Endothelial cell of umbilical vein (primary cell): ENCODE data around the gene ACAA1.

ENCODE experiments used
- EZH2 ChIP-seq: IDR thresholded peaks from 2 replicates; pipeline ENCODE4 v1.6.1; 2012; ENCODE audit warnings: borderline replicate concordance, low read depth, mild to moderate bottlenecking, moderate library complexity, low read length, inconsistent platforms; ENCODE audit not compliant: severe bottlenecking
- JUN ChIP-seq: IDR thresholded peaks from 2 replicates; pipeline ENCODE4 v1.6.1; 2011; ENCODE audit warnings: borderline replicate concordance, low read depth; ENCODE audit not compliant: insufficient read length, insufficient read depth
- POLR2A ChIP-seq: IDR thresholded peaks from 2 replicates; pipeline ENCODE4 v1.6.1; 2012; ENCODE audit warnings: low read depth, mild to moderate bottlenecking, control low read depth, low read length
- POLR2AphosphoS5 ChIP-seq: IDR thresholded peaks from 2 replicates; pipeline ENCODE4 v1.6.1; 2012; ENCODE audit warnings: low read depth, mild to moderate bottlenecking, control low read depth, low read length, moderate library complexity; ENCODE audit not compliant: insufficient read depth
- TF ChIP-seq, protein P1 (sequence below), 2 donors: IDR thresholded peaks; 1 replicate in 1 of 2; 2 replicates in 1 of 2; pipeline ENCODE4 v1.5.1; 2011; ENCODE audit warnings: low read length in 2 of 2, mild to moderate bottlenecking in 2 of 2, moderate library complexity in 2 of 2, control low read depth in 1 of 2, inconsistent platforms in 1 of 2, low read depth in 1 of 2; ENCODE audit not compliant: insufficient read depth in 1 of 2; ENCODE audit errors: extremely low read depth in 1 of 2
- TF ChIP-seq, protein P2 (sequence below): IDR thresholded peaks from 2 replicates; pipeline ENCODE4 v1.6.1; 2011; ENCODE audit not compliant: insufficient read depth, insufficient read length

DNA sequence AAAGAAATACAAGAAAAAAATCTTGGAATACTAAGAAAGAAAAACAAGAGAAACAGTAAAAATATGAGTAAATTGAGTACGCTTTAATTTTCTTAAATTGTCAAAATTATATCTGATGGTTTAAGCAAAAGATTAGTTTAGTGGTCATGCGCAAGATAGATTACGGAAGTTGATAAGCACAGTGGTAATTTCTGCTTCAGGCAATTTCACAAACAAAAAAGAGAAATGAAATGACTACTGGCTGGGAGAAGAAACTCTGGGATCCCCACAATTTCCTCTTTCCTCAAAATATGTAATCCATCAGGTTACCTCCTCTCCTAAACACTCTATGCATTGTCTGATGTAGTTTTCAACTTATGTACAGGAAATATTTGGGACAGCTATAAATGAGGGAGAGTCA, 10.5 kb upstream of the ACAA1 start:
- TF ChIP-seq POLR2A: no peak
- TF ChIP-seq, protein P1, sequence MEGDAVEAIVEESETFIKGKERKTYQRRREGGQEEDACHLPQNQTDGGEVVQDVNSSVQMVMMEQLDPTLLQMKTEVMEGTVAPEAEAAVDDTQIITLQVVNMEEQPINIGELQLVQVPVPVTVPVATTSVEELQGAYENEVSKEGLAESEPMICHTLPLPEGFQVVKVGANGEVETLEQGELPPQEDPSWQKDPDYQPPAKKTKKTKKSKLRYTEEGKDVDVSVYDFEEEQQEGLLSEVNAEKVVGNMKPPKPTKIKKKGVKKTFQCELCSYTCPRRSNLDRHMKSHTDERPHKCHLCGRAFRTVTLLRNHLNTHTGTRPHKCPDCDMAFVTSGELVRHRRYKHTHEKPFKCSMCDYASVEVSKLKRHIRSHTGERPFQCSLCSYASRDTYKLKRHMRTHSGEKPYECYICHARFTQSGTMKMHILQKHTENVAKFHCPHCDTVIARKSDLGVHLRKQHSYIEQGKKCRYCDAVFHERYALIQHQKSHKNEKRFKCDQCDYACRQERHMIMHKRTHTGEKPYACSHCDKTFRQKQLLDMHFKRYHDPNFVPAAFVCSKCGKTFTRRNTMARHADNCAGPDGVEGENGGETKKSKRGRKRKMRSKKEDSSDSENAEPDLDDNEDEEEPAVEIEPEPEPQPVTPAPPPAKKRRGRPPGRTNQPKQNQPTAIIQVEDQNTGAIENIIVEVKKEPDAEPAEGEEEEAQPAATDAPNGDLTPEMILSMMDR (IDR thresholded peaks at IDR 0.05; ENCODE audit: extremely low read depth in 1 of 2, insufficient read depth in 1 of 2, low read depth in 1 of 2, low read length in 2 of 2): no peak
- no peak for TF ChIP-seq EZH2
- no peak for TF ChIP-seq JUN
- TF ChIP-seq, protein P2, sequence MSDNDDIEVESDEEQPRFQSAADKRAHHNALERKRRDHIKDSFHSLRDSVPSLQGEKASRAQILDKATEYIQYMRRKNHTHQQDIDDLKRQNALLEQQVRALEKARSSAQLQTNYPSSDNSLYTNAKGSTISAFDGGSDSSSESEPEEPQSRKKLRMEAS: no peak
- no peak for TF ChIP-seq POLR2AphosphoS5
